Epithelial cell of proximal tubule (primary cell): ENCODE results near the gene S100A7A. TPM values are rescaled to one million over a fixed set of nuclear protein-coding genes. Genes with fewer than 3 reads are reported as not detected.

Experiments used
- DNase-seq: peaks from one replicate; pipeline ENCODE4 v3.0.0-alpha.2; 2011; ENCODE audit warnings: low read depth
- H3K4me3 ChIP-seq: 2 replicates; pipeline ENCODE4 v1.5.1; 2011; ENCODE audit warnings: low read depth, mild to moderate bottlenecking, low read length
- CTCF ChIP-seq: conservative IDR thresholded peaks from 2 replicates; pipeline ENCODE4 v1.5.1; 2012; ENCODE audit warnings: low read depth, mild to moderate bottlenecking, low read length
- total RNA-seq: library from RNA; depleted of rRNA; stranded (reverse); fragments of >200 nt; gene quantifications from 2 replicates; pipeline ENCODE4 v1.2.3, GENCODE V29; 2015

Gene S100A7A
- total RNA-seq, 1 donor from 2014 or later = not detected

- no peak for TF ChIP-seq CTCF
- no peak overlapping the region for H3K4me3 ChIP-seq
- no peak for DNase-seq
Measured at GRCh38 chr1:153432874-153433681, 16.8 kb downstream of the S100A7A start.

GRCh38 chr1:153434746-153435455 is 18.6 kb downstream of the S100A7A start:
- DNase-seq = no peak
- no peak for TF ChIP-seq CTCF
- H3K4me3 ChIP-seq = no peak overlapping the region

- no peak for TF ChIP-seq CTCF
- no peak overlapping the region for H3K4me3 ChIP-seq
- no peak for DNase-seq
Measured at GRCh38 chr1:153437236-153437635, 20.9 kb downstream of the S100A7A start.

GRCh38 chr1:153438599-153438998 is 22.3 kb downstream of the S100A7A start:
- DNase-seq = no peak
- TF ChIP-seq CTCF = no peak
- no peak overlapping the region for H3K4me3 ChIP-seq

GRCh38 chr1:153439273-153439672 is 23.0 kb downstream of the S100A7A start:
- TF ChIP-seq CTCF = no peak
- no peak overlapping the region for H3K4me3 ChIP-seq
- no peak for DNase-seq

- TF ChIP-seq CTCF = no peak
- no peak overlapping the region for H3K4me3 ChIP-seq
- no peak for DNase-seq
Measured at GRCh38 chr1:153441238-153441755, 25.0 kb downstream of the S100A7A start.

- TF ChIP-seq CTCF = no peak
- DNase-seq = no peak
- no peak overlapping the region for H3K4me3 ChIP-seq
Measured at GRCh38 chr1:153443486-153443885, 27.2 kb downstream of the S100A7A start.
